Measurements from ENCODE around the gene AGT. TPM values are rescaled to one million over a fixed set of nuclear protein-coding genes. Genes with fewer than 3 reads are reported as not detected.
A peak's percentile ranks its signal among the peaks of the same experiment; 100 is the strongest.

AGT gene
- total RNA-seq, 1 experiment from 2014 or later = not detected

DNA sequence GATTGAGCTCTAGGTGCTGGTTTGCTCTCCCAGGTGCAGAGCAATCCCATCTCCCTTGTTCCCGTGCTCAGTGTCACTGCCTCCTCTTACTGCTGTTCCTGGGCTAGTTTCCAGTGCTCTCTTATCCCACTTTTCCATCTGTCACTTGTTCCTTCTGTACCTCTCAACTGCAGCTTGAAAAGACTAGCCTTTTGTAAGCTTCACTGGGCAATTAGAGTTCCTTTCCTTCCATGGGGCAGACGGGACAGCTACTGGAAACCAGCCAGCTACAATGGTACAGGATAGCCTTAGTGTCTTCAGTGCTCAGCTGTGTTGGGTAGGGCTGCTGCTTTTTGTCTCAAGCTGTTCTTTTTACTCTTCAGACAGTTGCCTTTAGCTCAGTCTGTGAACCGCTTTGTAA is 31.6 kb downstream of the AGT start:
- H3K27me3 ChIP-seq (ENCODE audit: insufficient read depth, low read depth) = no peaks in the 10 kb centered on the region
- CTCF ChIA-PET = interaction anchor here (1.0 kb wide), 1 partner anchor 70 kb away, joined by 3 read pairs; no protein-coding TSS in a partner anchor
- no peak for TF ChIP-seq EZH2 (IDR thresholded peaks at IDR 0.05; ENCODE audit: low read depth)
- TF ChIP-seq, protein P1, sequence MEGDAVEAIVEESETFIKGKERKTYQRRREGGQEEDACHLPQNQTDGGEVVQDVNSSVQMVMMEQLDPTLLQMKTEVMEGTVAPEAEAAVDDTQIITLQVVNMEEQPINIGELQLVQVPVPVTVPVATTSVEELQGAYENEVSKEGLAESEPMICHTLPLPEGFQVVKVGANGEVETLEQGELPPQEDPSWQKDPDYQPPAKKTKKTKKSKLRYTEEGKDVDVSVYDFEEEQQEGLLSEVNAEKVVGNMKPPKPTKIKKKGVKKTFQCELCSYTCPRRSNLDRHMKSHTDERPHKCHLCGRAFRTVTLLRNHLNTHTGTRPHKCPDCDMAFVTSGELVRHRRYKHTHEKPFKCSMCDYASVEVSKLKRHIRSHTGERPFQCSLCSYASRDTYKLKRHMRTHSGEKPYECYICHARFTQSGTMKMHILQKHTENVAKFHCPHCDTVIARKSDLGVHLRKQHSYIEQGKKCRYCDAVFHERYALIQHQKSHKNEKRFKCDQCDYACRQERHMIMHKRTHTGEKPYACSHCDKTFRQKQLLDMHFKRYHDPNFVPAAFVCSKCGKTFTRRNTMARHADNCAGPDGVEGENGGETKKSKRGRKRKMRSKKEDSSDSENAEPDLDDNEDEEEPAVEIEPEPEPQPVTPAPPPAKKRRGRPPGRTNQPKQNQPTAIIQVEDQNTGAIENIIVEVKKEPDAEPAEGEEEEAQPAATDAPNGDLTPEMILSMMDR (conservative IDR thresholded peaks at IDR 0.05) = no peak
- peak overlapping the region; percentile 37 for H3K4me2 ChIP-seq
- no peak for DNase-seq
- peaks cover 42% of the 10 kb centered on the region for H3K4me1 ChIP-seq (replicated peaks; ENCODE audit: insufficient read depth)
- H3K36me3 ChIP-seq (ENCODE audit: low read depth) = peaks cover 35% of the 10 kb centered on the region
- BruUV-seq (replicated peaks) = no TSS peak
- H3K9me2 ChIP-seq (ENCODE audit: insufficient read depth) = no peaks in the 10 kb centered on the region
- POLR2A ChIA-PET (ENCODE audit: unreplicated experiment) = interaction anchor here (0.6 to 0.8 kb wide), 2 partner anchors 40 to 739 kb away, joined by 5 to 7 read pairs; no protein-coding TSS in a partner anchor
- H3K9me3 ChIP-seq (ENCODE audit: insufficient read depth, low read depth) = no peaks in the 10 kb centered on the region
- H3K79me2 ChIP-seq (ENCODE audit: low read depth) = no peaks in the 10 kb centered on the region
- peaks cover 4% of the 10 kb centered on the region; the same call in 1 of the 2 replicates for H4K20me1 ChIP-seq (ENCODE audit: insufficient read depth)
- peaks cover 37% of the 10 kb centered on the region for H3F3A ChIP-seq (ENCODE audit: insufficient read depth, low read depth)
- no peak overlapping the region for H2AFZ ChIP-seq
- no peak overlapping the region for H3K4me3 ChIP-seq
- H3K27ac ChIP-seq = no peak overlapping the region
- intact Hi-C loops (cut with micrococcal nuclease; ENCODE audit: unreplicated experiment) = loop anchor here (5.0 kb wide), 2 partner anchors 85 to 180 kb away; no protein-coding TSS in a partner anchor

DNA sequence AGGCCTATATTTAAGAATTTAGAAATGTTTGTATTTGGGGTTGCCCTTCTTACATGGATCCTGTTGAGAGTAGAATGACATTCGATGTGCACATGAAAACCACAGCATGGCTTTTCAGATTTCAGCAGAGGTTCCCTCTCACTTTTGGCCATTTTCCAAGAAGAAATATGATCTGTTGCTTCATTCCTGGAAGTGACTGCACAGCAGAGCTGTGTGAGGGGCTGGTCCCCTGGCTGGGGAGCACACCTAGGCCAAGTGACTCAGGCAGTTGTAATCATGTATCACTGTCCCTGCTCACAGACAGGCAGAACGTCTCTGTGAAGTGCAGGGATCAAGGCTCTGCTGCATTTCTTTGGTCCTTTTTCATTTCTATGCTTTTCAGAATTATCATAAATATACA is 32.3 kb downstream of the AGT start:
- intact Hi-C loops (cut with micrococcal nuclease; ENCODE audit: unreplicated experiment) = loop anchor here (2.0 to 5.0 kb wide), 3 partner anchors 86 to 297 kb away; partner anchors contain the start of genes ARV1 and TTC13

DNA sequence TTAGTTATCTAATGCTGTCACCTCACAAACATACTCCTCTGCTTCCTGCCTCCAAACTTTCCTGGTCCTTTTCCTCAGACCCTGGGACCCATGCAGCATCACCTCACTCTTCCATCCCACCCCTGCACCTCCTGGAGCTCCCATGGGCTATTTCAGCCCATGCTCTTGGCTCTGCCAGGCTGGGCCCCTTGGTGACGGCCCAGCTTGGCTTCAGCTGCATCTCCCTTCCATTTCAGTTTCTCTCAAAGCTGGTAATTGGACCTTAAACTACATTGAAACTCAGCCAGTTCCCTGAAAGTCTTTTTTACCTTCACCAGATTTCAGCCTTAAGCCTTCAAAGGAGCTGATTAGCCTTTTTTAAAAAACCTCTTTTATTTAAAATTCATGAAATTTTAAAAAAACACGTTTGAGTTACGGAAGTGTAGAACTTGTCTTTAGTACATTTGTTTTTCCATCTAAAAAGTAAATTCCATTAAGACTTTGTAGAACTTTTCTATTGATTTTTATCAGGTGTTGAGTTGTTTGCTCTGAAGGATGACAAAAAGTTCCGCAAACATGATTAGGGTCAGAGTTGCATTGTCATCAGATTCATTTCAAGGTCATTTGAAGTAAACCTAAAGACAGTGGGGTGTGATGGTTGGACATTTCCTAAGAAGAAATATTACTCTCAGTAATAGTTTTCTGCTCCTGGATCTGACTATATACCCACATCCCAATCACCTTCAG is 33.5 kb downstream of the AGT start:
- ChIA-PET CTCF (no interaction called here), POLR2A (ENCODE audit: unreplicated experiment) (no interaction called here)
- BruUV-seq (replicated peaks) = no TSS peak

More for the DNA sequence above, 32.3 kb downstream of the AGT start:
- Histone ChIP-seq H3K36me3 (ENCODE audit: low read depth) (peaks cover 29% of the 10 kb centered on the region), H3K27ac (no peak overlapping the region), H4K20me1 (ENCODE audit: insufficient read depth) (peaks cover 4% of the 10 kb centered on the region; the same call in 1 of the 2 replicates), H3K79me2 (ENCODE audit: low read depth) (no peaks in the 10 kb centered on the region), H3K4me2 (peak overlapping the region; percentile 37), H3F3A (ENCODE audit: insufficient read depth, low read depth) (peaks cover 37% of the 10 kb centered on the region), H3K4me1 (replicated peaks; ENCODE audit: insufficient read depth) (peaks cover 42% of the 10 kb centered on the region), H3K9me2 (ENCODE audit: insufficient read depth) (no peaks in the 10 kb centered on the region), H2AFZ (no peak overlapping the region), H3K9me3 (ENCODE audit: insufficient read depth, low read depth) (no peaks in the 10 kb centered on the region), H3K4me3 (no peak overlapping the region), H3K27me3 (ENCODE audit: insufficient read depth, low read depth) (no peaks in the 10 kb centered on the region)
- POLR2A ChIA-PET (ENCODE audit: unreplicated experiment) = interaction anchor here (0.6 kb wide), 1 partner anchor 739 kb away, joined by 5 read pairs; no protein-coding TSS in a partner anchor
- no peak for TF ChIP-seq EZH2 (IDR thresholded peaks at IDR 0.05; ENCODE audit: low read depth)
- TF ChIP-seq, protein P1 (conservative IDR thresholded peaks at IDR 0.05) = no peak
- DNase-seq = peak; percentile 69 to 84
- CTCF ChIA-PET = no interaction called here
- BruUV-seq (replicated peaks) = no TSS peak

More for the DNA sequence above, 33.5 kb downstream of the AGT start:
- H4K20me1 ChIP-seq (ENCODE audit: insufficient read depth) = peaks cover 4% of the 10 kb centered on the region; the same call in 1 of the 2 replicates
- peaks cover 34% of the 10 kb centered on the region for H3F3A ChIP-seq (ENCODE audit: insufficient read depth, low read depth)
- intact Hi-C loops (cut with micrococcal nuclease; ENCODE audit: unreplicated experiment) = loop anchor here (2.0 to 5.0 kb wide), 3 partner anchors 87 to 298 kb away; partner anchors contain the start of genes ARV1 and TTC13
- H3K27ac ChIP-seq = no peak overlapping the region
- peaks cover 42% of the 10 kb centered on the region for H3K4me1 ChIP-seq (replicated peaks; ENCODE audit: insufficient read depth)
- H3K36me3 ChIP-seq (ENCODE audit: low read depth) = peaks cover 19% of the 10 kb centered on the region
- no peak overlapping the region for H3K4me2 ChIP-seq
- no peak for DNase-seq
- H3K9me3 ChIP-seq (ENCODE audit: insufficient read depth, low read depth) = no peaks in the 10 kb centered on the region
- H3K27me3 ChIP-seq (ENCODE audit: insufficient read depth, low read depth) = no peaks in the 10 kb centered on the region
- no peak overlapping the region for H3K4me3 ChIP-seq
- TF ChIP-seq EZH2 (IDR thresholded peaks at IDR 0.05; ENCODE audit: low read depth) = no peak
- TF ChIP-seq, protein P1 (conservative IDR thresholded peaks at IDR 0.05) = no peak
- no peaks in the 10 kb centered on the region for H3K9me2 ChIP-seq (ENCODE audit: insufficient read depth)
- no peaks in the 10 kb centered on the region for H3K79me2 ChIP-seq (ENCODE audit: low read depth)
- no peak overlapping the region for H2AFZ ChIP-seq

Data from PC-9 (cell line).